IMR-90 (cell line): ENCODE results near the gene AFTPH. TPM values are rescaled to one million over a fixed set of nuclear protein-coding genes. Genes with fewer than 3 reads are reported as not detected.

ENCODE experiments used
- ATAC-seq: fragments of 200-7000 bp; cut with Tn5 transposase; 2 replicates; pipeline ENCODE4 v1.9.1; 2020; ENCODE audit warnings: low read depth, mild to moderate bottlenecking, moderate library complexity
- BruUV-seq: library from RNA; stranded (reverse); fragments of 400-500 nt; replicated peaks from 2 replicates; lab custom pipeline; 2021; lab: Mats Ljungman, UMichigan
- CTCF ChIA-PET: fragments of 300-600 bp; formaldehyde crosslinking; extraction: SDS; loops from one replicate; lab custom pipeline; 2021; ENCODE audit warnings: antibody characterized with exemption; lab: Yijun Ruan, JAX
- POLR2A ChIA-PET: fragments of 300-600 bp; sonication (Branson Sonifier 250); formaldehyde crosslinking; loops from one replicate; lab custom pipeline; 2022; ENCODE audit warnings: antibody characterized with exemption; ENCODE audit not compliant: unreplicated experiment; lab: Charles Lee
- DNase-seq: peaks from one replicate; pipeline ENCODE4 v3.0.0; 2013
- H2AFZ ChIP-seq: replicated peaks from 2 replicates; pipeline ENCODE3; 2013; ENCODE audit warnings: low read length, mild to moderate bottlenecking; ENCODE audit not compliant: poor library complexity
- H2AK5ac ChIP-seq: 2 replicates; pipeline ENCODE4 v1.6.1; 2013; ENCODE audit warnings: low read depth, low read length, inconsistent platforms
- H2AK9ac ChIP-seq: replicated peaks from 2 replicates; pipeline ENCODE3; 2013; ENCODE audit warnings: mild to moderate bottlenecking, low read depth, low read length, moderate library complexity; ENCODE audit not compliant: poor library complexity
- H2BK120ac ChIP-seq: 2 replicates; pipeline ENCODE4 v1.6.1; 2013; ENCODE audit warnings: low read depth, low read length, inconsistent platforms
- H2BK15ac ChIP-seq: 3 replicates; pipeline ENCODE4 v1.6.1; 2013; ENCODE audit warnings: low read depth, low read length, inconsistent platforms
- H2BK20ac ChIP-seq: 2 replicates; pipeline ENCODE4 v1.6.1; 2013; ENCODE audit warnings: low read depth, mild to moderate bottlenecking, inconsistent platforms, low read length, moderate library complexity
- H2BK5ac ChIP-seq: 2 replicates; pipeline ENCODE4 v1.6.1; 2013; ENCODE audit warnings: mild to moderate bottlenecking, low read depth, low read length, inconsistent platforms; ENCODE audit not compliant: poor library complexity, severe bottlenecking
- H3K14ac ChIP-seq: replicated peaks from 2 replicates; pipeline ENCODE4 v1.6.1; 2013; ENCODE audit warnings: low read depth, low read length, inconsistent platforms
- H3K18ac ChIP-seq: 2 replicates; pipeline ENCODE4 v1.6.1; 2013; ENCODE audit warnings: low read depth, low read length, control low read depth
- H3K23ac ChIP-seq: 2 replicates; pipeline ENCODE4 v1.6.1; 2013; ENCODE audit warnings: low read depth, low read length, inconsistent platforms
- H3K27ac ChIP-seq: 2 replicates; pipeline ENCODE4 v1.5.1; 2013; ENCODE audit warnings: mild to moderate bottlenecking, control low read depth, low read length; ENCODE audit not compliant: insufficient read depth
- H3K27me3 ChIP-seq: 2 replicates; pipeline ENCODE4 v1.6.1; 2013; ENCODE audit warnings: low read length; ENCODE audit not compliant: control insufficient read depth, insufficient read depth
- H3K36me3 ChIP-seq: 2 replicates; pipeline ENCODE4 v1.6.1; 2013; ENCODE audit warnings: low read length, mixed read lengths; ENCODE audit not compliant: control insufficient read depth, insufficient read depth
- H3K4ac ChIP-seq: 2 replicates; pipeline ENCODE4 v1.6.1; 2013; ENCODE audit warnings: low read depth, low read length, inconsistent platforms
- H3K4me1 ChIP-seq: 2 replicates; pipeline ENCODE4 v1.6.1; 2013; ENCODE audit warnings: low read length, mixed read lengths; ENCODE audit not compliant: control insufficient read depth, insufficient read depth
- H3K4me2 ChIP-seq: 2 replicates; pipeline ENCODE4 v1.6.1; 2013; ENCODE audit warnings: low read depth, mild to moderate bottlenecking, control low read depth, low read length, moderate library complexity
- H3K4me3 ChIP-seq: 2 replicates; pipeline ENCODE4 v1.5.1; 2013; ENCODE audit warnings: low read depth, mild to moderate bottlenecking, control low read depth, low read length, moderate library complexity; ENCODE audit not compliant: insufficient read depth
- H3K56ac ChIP-seq: 2 replicates; pipeline ENCODE4 v1.6.1; 2013; ENCODE audit warnings: low read length, inconsistent platforms; ENCODE audit not compliant: insufficient read depth; ENCODE audit errors: extremely low read depth
- H3K79me1 ChIP-seq, 2 experiments: 2 replicates each; pipeline ENCODE4 v1.6.1; 2013; ENCODE audit warnings: low read length in 2 of 2, inconsistent platforms in 1 of 2, low read depth in 1 of 2
- H3K9ac ChIP-seq: 2 replicates; pipeline ENCODE4 v1.6.1; 2013; ENCODE audit warnings: low read depth, low read length, control low read depth
- H3K9me1 ChIP-seq: 2 replicates; pipeline ENCODE4 v1.6.1; 2013; ENCODE audit warnings: low read length, inconsistent platforms; ENCODE audit not compliant: insufficient read depth
- H3K9me3 ChIP-seq: 2 replicates; pipeline ENCODE4 v1.6.1; 2013; ENCODE audit warnings: low read length; ENCODE audit not compliant: control insufficient read depth, insufficient read depth
- H4K20me1 ChIP-seq: 2 replicates; pipeline ENCODE4 v1.6.1; 2013; ENCODE audit warnings: low read length, inconsistent platforms; ENCODE audit not compliant: insufficient read depth
- H4K5ac ChIP-seq: 2 replicates; pipeline ENCODE4 v1.6.1; 2013; ENCODE audit warnings: mild to moderate bottlenecking, low read depth, low read length, control low read depth
- H4K8ac ChIP-seq, 2 experiments: 2 replicates each; pipeline ENCODE4 v1.6.1; 2013; ENCODE audit warnings: low read depth in 2 of 2, low read length in 2 of 2, control low read depth in 1 of 2, inconsistent platforms in 1 of 2
- H4K91ac ChIP-seq: 2 replicates; pipeline ENCODE4 v1.6.1; 2013; ENCODE audit warnings: low read depth, low read length, inconsistent platforms; ENCODE audit not compliant: insufficient read depth
- BHLHE40 ChIP-seq: fragments of 150-350 bp; IDR thresholded peaks from 2 replicates; pipeline ENCODE4 v1.6.1; 2016; ENCODE audit warnings: mild to moderate bottlenecking, low read depth, low read length
- CEBPB ChIP-seq: IDR thresholded peaks from 2 replicates; pipeline ENCODE4 v1.6.1; 2012; ENCODE audit warnings: low read depth, low read length, improper control_type of control experiment
- FOS ChIP-seq: fragments of 150-350 bp; IDR thresholded peaks from 2 replicates; pipeline ENCODE4 v1.6.1; 2016; ENCODE audit warnings: low read depth, low read length
- MAFK ChIP-seq: IDR thresholded peaks from 2 replicates; pipeline ENCODE4 v1.6.1; 2012; ENCODE audit warnings: low read depth, low read length, improper control_type of control experiment
- MAZ ChIP-seq: IDR thresholded peaks from 2 replicates; pipeline ENCODE4 v1.6.1; 2012; ENCODE audit warnings: low read depth, mild to moderate bottlenecking, low read length, improper control_type of control experiment, moderate library complexity, borderline replicate concordance
- MXI1 ChIP-seq: IDR thresholded peaks from 2 replicates; pipeline ENCODE4 v1.6.1; 2012; ENCODE audit warnings: low read depth, mild to moderate bottlenecking, low read length, moderate library complexity, borderline replicate concordance
- NFE2L2 ChIP-seq: fragments of 150-350 bp; IDR thresholded peaks from 2 replicates; pipeline ENCODE4 v1.6.1; 2016; ENCODE audit warnings: low read depth, mild to moderate bottlenecking, low read length
- POLR2A ChIP-seq: IDR thresholded peaks from 2 replicates; pipeline ENCODE4 v1.6.1; 2012; ENCODE audit warnings: mild to moderate bottlenecking, low read depth, low read length
- RAD21 ChIP-seq: IDR thresholded peaks from 2 replicates; pipeline ENCODE4 v1.6.1; 2012; ENCODE audit warnings: low read length, improper control_type of control experiment
- RCOR1 ChIP-seq: IDR thresholded peaks from 2 replicates; pipeline ENCODE4 v1.6.1; 2012; ENCODE audit warnings: mild to moderate bottlenecking, low read length, improper control_type of control experiment; ENCODE audit not compliant: insufficient replicate concordance
- RFX5 ChIP-seq: IDR thresholded peaks from 2 replicates; pipeline ENCODE4 v1.8.0; 2012; ENCODE audit warnings: low read depth, mild to moderate bottlenecking, low read length, moderate library complexity
- WGBS, 2 experiments: methylation state at CpG; one replicate each; pipeline versions ENCODE4 v1.1.5 to v1.1.7; 2013; ENCODE audit warnings: missing lambda C conversion rate in 2 of 2; ENCODE audit not compliant: insufficient read length in 1 of 2; ENCODE audit errors: extremely low coverage in 2 of 2; 5-methylcytosine and 5-hydroxymethylcytosine counted together
- dilution Hi-C: fragments of 300-500 bp; cut with HindIII; formaldehyde crosslinking; loops from one replicate; pipeline ENCODE4 v1.14.3; 2018; ENCODE audit warnings: low sequenced_read_pairs; ENCODE audit not compliant: unreplicated experiment
- in situ Hi-C: fragments of 300-500 bp; cut with MboI; formaldehyde crosslinking; loops from 3 replicates; pipeline ENCODE4 v1.14.3; 2019; ENCODE audit warnings: low sequenced_read_pairs, inconsistent platforms, mixed read lengths
- intact Hi-C: fragments of 100-400 bp; cut with micrococcal nuclease; formaldehyde crosslinking; loops from 2 replicates; pipeline ENCODE4 v1.10.0; 2022
- polyA plus RNA-seq, 3 experiments: library from polyadenylated mRNA; depleted of rRNA; stranded (reverse); fragments of >200 nt; gene quantifications; 2 replicates each; pipeline ENCODE4 v1.2.3, GENCODE V29; 2012; ENCODE audit warnings: low replicate concordance in 1 of 3
- total RNA-seq: library from RNA; depleted of rRNA; stranded (reverse); fragments of >200 nt; gene quantifications from 2 replicates; pipeline ENCODE4 v1.2.3, GENCODE V29; 2012
- TF ChIP-seq, protein P1 (sequence below): fragments of 150-350 bp; IDR thresholded peaks from 2 replicates; pipeline ENCODE4 v1.6.1; 2016; ENCODE audit warnings: low read depth, mild to moderate bottlenecking, low read length, moderate library complexity, borderline replicate concordance
- TF ChIP-seq, protein P2 (sequence below): conservative IDR thresholded peaks from 2 replicates; pipeline ENCODE4 v1.5.1; 2012; ENCODE audit warnings: mild to moderate bottlenecking, low read depth, low read length, improper control_type of control experiment

The AFTPH gene
- total and polyA plus RNA-seq, 2 of the 4 experiments (the other 2 are of a cell fraction), result 9.4 to 19.9 TPM

DNA sequence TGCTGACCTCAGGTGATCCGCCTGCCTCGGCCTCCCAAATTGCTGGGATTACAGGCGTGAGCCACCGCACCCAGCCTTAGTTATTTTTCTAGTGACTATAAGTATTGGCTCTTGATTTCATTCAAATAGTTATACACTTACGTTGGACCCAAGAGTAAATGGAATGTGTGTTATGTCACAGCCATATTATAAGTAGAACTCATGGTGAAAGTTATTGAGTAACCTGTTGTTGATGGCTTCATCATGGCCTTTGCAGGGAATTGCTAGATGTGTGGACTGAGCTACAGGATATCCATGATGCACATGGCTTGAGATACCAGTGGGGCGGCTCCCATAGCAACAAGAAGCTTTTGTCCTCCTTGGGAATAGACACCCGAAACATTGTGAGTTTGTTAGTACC, 44.7 kb downstream of the AFTPH start:
- Histone ChIP-seq H3K79me1 (peaks cover 0 to 3% of the 10 kb centered on the region in 2 experiments; a peak in 1 of 4 replicates), H3K4me1 (no peaks in the 10 kb centered on the region), H2AK9ac (no peak overlapping the region), H3K27me3 (no peaks in the 10 kb centered on the region), H4K91ac (no peak overlapping the region), H3K23ac (no peak overlapping the region), H2BK5ac (no peak overlapping the region), H2BK20ac (no peak overlapping the region), H3K9ac (no peak overlapping the region), H2BK15ac (no peak overlapping the region), H3K36me3 (peaks cover 3% of the 10 kb centered on the region), H2AFZ (no peak overlapping the region), H2AK5ac (no peak overlapping the region), H4K5ac (no peak overlapping the region), H3K4me3 (no peak overlapping the region), H3K18ac (no peak overlapping the region), H4K8ac (no peak overlapping the region), H3K14ac (no peak overlapping the region), H2BK120ac (no peak overlapping the region), H4K20me1 (no peaks in the 10 kb centered on the region; the same call in 1 of the 2 replicates), H3K4me2 (no peak overlapping the region), H3K4ac (no peak overlapping the region), H3K56ac (no peak overlapping the region), H3K27ac (no peak overlapping the region), H3K9me1 (no peaks in the 10 kb centered on the region), H3K9me3 (no peaks in the 10 kb centered on the region)
- intact Hi-C loops (no loop called here), dilution Hi-C loops (no loop called here), in situ Hi-C loops (no loop called here)
- DNase-seq (peak; percentile 3), ATAC-seq (no peak)
- POLR2A ChIA-PET, result no interaction called here
- TF ChIP-seq RAD21 (no peak), BHLHE40 (no peak), NFE2L2 (no peak), CEBPB (no peak), MAZ (no peak), POLR2A (no peak), FOS (no peak), MXI1 (no peak), RFX5 (no peak), RCOR1 (no peak), MAFK (no peak)
- TF ChIP-seq, protein P1, sequence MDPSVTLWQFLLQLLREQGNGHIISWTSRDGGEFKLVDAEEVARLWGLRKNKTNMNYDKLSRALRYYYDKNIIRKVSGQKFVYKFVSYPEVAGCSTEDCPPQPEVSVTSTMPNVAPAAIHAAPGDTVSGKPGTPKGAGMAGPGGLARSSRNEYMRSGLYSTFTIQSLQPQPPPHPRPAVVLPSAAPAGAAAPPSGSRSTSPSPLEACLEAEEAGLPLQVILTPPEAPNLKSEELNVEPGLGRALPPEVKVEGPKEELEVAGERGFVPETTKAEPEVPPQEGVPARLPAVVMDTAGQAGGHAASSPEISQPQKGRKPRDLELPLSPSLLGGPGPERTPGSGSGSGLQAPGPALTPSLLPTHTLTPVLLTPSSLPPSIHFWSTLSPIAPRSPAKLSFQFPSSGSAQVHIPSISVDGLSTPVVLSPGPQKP, result no peak
- TF ChIP-seq, protein P2, sequence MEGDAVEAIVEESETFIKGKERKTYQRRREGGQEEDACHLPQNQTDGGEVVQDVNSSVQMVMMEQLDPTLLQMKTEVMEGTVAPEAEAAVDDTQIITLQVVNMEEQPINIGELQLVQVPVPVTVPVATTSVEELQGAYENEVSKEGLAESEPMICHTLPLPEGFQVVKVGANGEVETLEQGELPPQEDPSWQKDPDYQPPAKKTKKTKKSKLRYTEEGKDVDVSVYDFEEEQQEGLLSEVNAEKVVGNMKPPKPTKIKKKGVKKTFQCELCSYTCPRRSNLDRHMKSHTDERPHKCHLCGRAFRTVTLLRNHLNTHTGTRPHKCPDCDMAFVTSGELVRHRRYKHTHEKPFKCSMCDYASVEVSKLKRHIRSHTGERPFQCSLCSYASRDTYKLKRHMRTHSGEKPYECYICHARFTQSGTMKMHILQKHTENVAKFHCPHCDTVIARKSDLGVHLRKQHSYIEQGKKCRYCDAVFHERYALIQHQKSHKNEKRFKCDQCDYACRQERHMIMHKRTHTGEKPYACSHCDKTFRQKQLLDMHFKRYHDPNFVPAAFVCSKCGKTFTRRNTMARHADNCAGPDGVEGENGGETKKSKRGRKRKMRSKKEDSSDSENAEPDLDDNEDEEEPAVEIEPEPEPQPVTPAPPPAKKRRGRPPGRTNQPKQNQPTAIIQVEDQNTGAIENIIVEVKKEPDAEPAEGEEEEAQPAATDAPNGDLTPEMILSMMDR, result no peak
- WGBS, 2 experiments, result no CpG with 5 or more reads among the region's 7 CpGs
- BruUV-seq, result no TSS peak
- CTCF ChIA-PET, result interaction anchor here (0.7 kb wide), 1 partner anchor 46 kb away, joined by 3 read pairs; no protein-coding TSS in a partner anchor
